NCI-H2227 treated with DMSO at 0.1 percent for 48 hours (cell line): Measurements from ENCODE around the gene MS4A4E.
"Not testable (repeated sequence)": the region's sequence is repeated elsewhere in the genome, so short reads cannot be mapped to it uniquely, and the experiment has no call there.

ENCODE experiments used
- DNase-seq: peaks from one replicate; lab custom pipeline; 2025; lab: John Stamatoyannopoulos, UW

The MS4A4E gene

GRCh38 chr11:60221181-60221580 lies 21.8 kb downstream of the MS4A4E start:
- DNase-seq = no peak

GRCh38 chr11:60214386-60214785 lies 28.6 kb downstream of the MS4A4E start:
- DNase-seq = no peak

- DNase-seq = no peak
Measured at GRCh38 chr11:60211206-60211605, 31.7 kb downstream of the MS4A4E start.

- no peak for DNase-seq
Measured at GRCh38 chr11:60209977-60210376, 33.0 kb downstream of the MS4A4E start.

- DNase-seq = no peak
Measured at GRCh38 chr11:60208951-60209350, 34.0 kb downstream of the MS4A4E start.

GRCh38 chr11:60208146-60208895 lies 34.6 kb downstream of the MS4A4E start:
- DNase-seq = no peak

- DNase-seq = no peak
Measured at GRCh38 chr11:60206616-60207015, 36.3 kb downstream of the MS4A4E start.

GRCh38 chr11:60204922-60205321 lies 38.0 kb downstream of the MS4A4E start:
- DNase-seq = no peak

- DNase-seq = not testable (repeated sequence)
Measured at GRCh38 chr11:60201334-60201733, 41.6 kb downstream of the MS4A4E start.

GRCh38 chr11:60197442-60197841 lies 45.5 kb downstream of the MS4A4E start:
- no peak for DNase-seq

GRCh38 chr11:60195923-60196368 lies 47.0 kb downstream of the MS4A4E start:
- DNase-seq = no peak

- no peak for DNase-seq
Measured at GRCh38 chr11:60194511-60194910, 48.4 kb downstream of the MS4A4E start.

- no peak for DNase-seq
Measured at GRCh38 chr11:60193687-60194433, 49.1 kb downstream of the MS4A4E start.

- DNase-seq = not testable (repeated sequence)
Measured at GRCh38 chr11:60192564-60192963, 50.4 kb downstream of the MS4A4E start.

- DNase-seq = not testable (repeated sequence)
Measured at GRCh38 chr11:60188481-60188880, 54.5 kb downstream of the MS4A4E start.

GRCh38 chr11:60186128-60186527 lies 56.8 kb downstream of the MS4A4E start:
- DNase-seq = not testable (repeated sequence)

GRCh38 chr11:60185512-60185827 lies 57.5 kb downstream of the MS4A4E start:
- not testable (repeated sequence) for DNase-seq

- DNase-seq = no peak
Measured at GRCh38 chr11:60184824-60185511, 58.0 kb downstream of the MS4A4E start.

- no peak for DNase-seq
Measured at GRCh38 chr11:60183591-60184205, 59.2 kb downstream of the MS4A4E start.

GRCh38 chr11:60182541-60183330 lies 60.2 kb downstream of the MS4A4E start, which contains the start of gene MS4A6A:
Gene MS4A6A (minus strand): TSS chr11:60183083. CDS start chr11:60181727, 1,356 bp downstream.
- DNase-seq = no peak

- no peak for DNase-seq
Measured at GRCh38 chr11:60175860-60176275, 67.1 kb downstream of the MS4A4E start.
